Neural progenitor cell (in vitro differentiated cells): Measurements from ENCODE around the gene MED19. TPM values are rescaled to one million over a fixed set of nuclear protein-coding genes. Genes with fewer than 3 reads are reported as not detected.

Experiments
- DNase-seq: peaks from one replicate; pipeline ENCODE4 v3.0.0-alpha.2; 2016; ENCODE audit warnings: low spot score
- H2AFZ ChIP-seq: fragments of 200-600 bp; sonication (generic); replicated peaks from 2 replicates; pipeline ENCODE4 v1.6.1; 2016; ENCODE audit warnings: antibody characterized with exemption
- H3F3A ChIP-seq: fragments of 200-600 bp; sonication (generic); 2 replicates; pipeline ENCODE4 v1.6.1; 2016; ENCODE audit warnings: antibody characterized with exemption, low read depth
- H3K27ac ChIP-seq: fragments of 200-600 bp; sonication (generic); 2 replicates; pipeline ENCODE4 v1.5.1; 2016; ENCODE audit warnings: mild to moderate bottlenecking
- H3K27me3 ChIP-seq: fragments of 200-600 bp; sonication (generic); 2 replicates; pipeline ENCODE4 v1.6.1; 2016; ENCODE audit warnings: mild to moderate bottlenecking, moderate library complexity
- H3K36me3 ChIP-seq: fragments of 200-600 bp; sonication (generic); 2 replicates; pipeline ENCODE4 v1.5.1; 2016
- H3K4me1 ChIP-seq: fragments of 200-600 bp; sonication (generic); 2 replicates; pipeline ENCODE4 v1.6.1; 2016; ENCODE audit warnings: mixed run types
- H3K4me2 ChIP-seq: fragments of 200-600 bp; sonication (generic); 2 replicates; pipeline ENCODE4 v1.6.1; 2016
- H3K4me3 ChIP-seq: fragments of 200-600 bp; sonication (generic); 2 replicates; pipeline ENCODE4 v1.5.1; 2016
- H3K79me2 ChIP-seq: fragments of 200-600 bp; sonication (generic); 2 replicates; pipeline ENCODE4 v1.6.1; 2016; ENCODE audit warnings: low read depth
- H3K9ac ChIP-seq: fragments of 200-600 bp; sonication (generic); 2 replicates; pipeline ENCODE4 v1.6.1; 2016
- H3K9me3 ChIP-seq: fragments of 200-600 bp; sonication (generic); 2 replicates; pipeline ENCODE4 v1.5.1; 2016; ENCODE audit warnings: low read depth
- H4K20me1 ChIP-seq: fragments of 200-600 bp; sonication (generic); 2 replicates; pipeline ENCODE4 v1.6.1; 2016; ENCODE audit warnings: low read depth
- H3K27ac Mint-ChIP-seq: 3 replicates; pipeline ENCODE4 v1.8.0; 2021; ENCODE audit warnings: mixed read lengths
- H3K27me3 Mint-ChIP-seq: 2 replicates; pipeline ENCODE4 v1.8.0; 2022; ENCODE audit warnings: low read depth, mild to moderate bottlenecking, inconsistent platforms, moderate library complexity, mixed read lengths; ENCODE audit not compliant: insufficient read depth
- H3K36me3 Mint-ChIP-seq: 3 replicates; pipeline ENCODE4 v1.8.0; 2021; ENCODE audit warnings: mixed read lengths
- H3K4me1 Mint-ChIP-seq: 3 replicates; pipeline ENCODE4 v1.8.0; 2021; ENCODE audit warnings: mixed read lengths
- H3K4me3 Mint-ChIP-seq: 3 replicates; pipeline ENCODE4 v1.8.0; 2021; ENCODE audit warnings: mild to moderate bottlenecking, moderate library complexity, mixed read lengths
- H3K9me3 Mint-ChIP-seq: 3 replicates; pipeline ENCODE4 v1.8.0; 2020; ENCODE audit warnings: mixed read lengths
- EZH2 ChIP-seq: fragments of 200-600 bp; sonication (generic); IDR thresholded peaks from 2 replicates; pipeline ENCODE4 v1.6.1; 2017; ENCODE audit warnings: antibody characterized with exemption, mild to moderate bottlenecking, moderate library complexity
- EZH2phosphoT487 ChIP-seq: fragments of 200-600 bp; sonication (generic); IDR thresholded peaks from 2 replicates; pipeline ENCODE4 v1.6.1; 2017; ENCODE audit warnings: antibody characterized with exemption
- total RNA-seq: library from RNA; depleted of rRNA; stranded (reverse); fragments of >200 nt; gene quantifications from 2 replicates; pipeline ENCODE4 v1.2.3, GENCODE V29; 2015; ENCODE audit warnings: low replicate concordance
- TF ChIP-seq, protein P1 (sequence below): fragments of 200-600 bp; sonication (generic); IDR thresholded peaks from 2 replicates; pipeline ENCODE4 v1.5.1; 2017; ENCODE audit warnings: antibody characterized with exemption, mild to moderate bottlenecking

The MED19 gene
- total RNA-seq, 1 donor from 2014 or later, result 11.8 TPM

DNA sequence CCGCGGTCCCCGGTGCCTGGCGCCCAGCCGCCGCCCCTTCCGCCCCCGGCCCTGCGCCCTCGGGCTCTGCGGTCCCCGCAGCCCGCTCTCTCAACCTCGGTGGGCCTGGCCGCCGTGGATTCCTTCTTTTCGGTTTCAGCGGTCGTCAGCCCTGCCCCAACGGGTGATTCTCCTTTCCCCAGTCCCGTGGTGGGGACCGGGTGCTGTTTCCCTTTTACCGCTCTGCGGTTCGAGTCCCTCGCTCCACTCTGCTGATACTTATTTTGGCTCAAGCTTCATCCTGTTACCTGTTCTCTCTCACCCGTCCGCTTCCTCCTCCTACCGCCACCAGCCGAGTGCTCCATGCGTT lies 43.6 kb downstream of the MED19 start:
- peaks cover 11% of the 10 kb centered on the region for H3K36me3 Mint-ChIP-seq
- Histone ChIP-seq H3K9ac (peak overlapping the region; percentile 99), H3K4me1 (peaks cover 11% of the 10 kb centered on the region), H3F3A (peaks cover 24% of the 10 kb centered on the region), H4K20me1 (peaks cover 14% of the 10 kb centered on the region), H3K36me3 (no peaks in the 10 kb centered on the region), H3K79me2 (peaks cover 51% of the 10 kb centered on the region), H2AFZ (peak overlapping the region; percentile 38), H3K4me2 (peak overlapping the region; percentile 92), H3K9me3 (no peaks in the 10 kb centered on the region), H3K4me3 (peak overlapping the region; percentile 81), H3K27me3 (no peaks in the 10 kb centered on the region), H3K27ac (peak overlapping the region; percentile 99)
- peak overlapping the region; percentile 94 for H3K27ac Mint-ChIP-seq
- peaks cover 21% of the 10 kb centered on the region for H3K4me1 Mint-ChIP-seq
- H3K27me3 Mint-ChIP-seq, result peaks cover 15% of the 10 kb centered on the region
- H3K4me3 Mint-ChIP-seq, result peak overlapping the region; percentile 95
- no peak for DNase-seq
- no peaks in the 10 kb centered on the region for H3K9me3 Mint-ChIP-seq
- no peak for TF ChIP-seq EZH2phosphoT487

DNA sequence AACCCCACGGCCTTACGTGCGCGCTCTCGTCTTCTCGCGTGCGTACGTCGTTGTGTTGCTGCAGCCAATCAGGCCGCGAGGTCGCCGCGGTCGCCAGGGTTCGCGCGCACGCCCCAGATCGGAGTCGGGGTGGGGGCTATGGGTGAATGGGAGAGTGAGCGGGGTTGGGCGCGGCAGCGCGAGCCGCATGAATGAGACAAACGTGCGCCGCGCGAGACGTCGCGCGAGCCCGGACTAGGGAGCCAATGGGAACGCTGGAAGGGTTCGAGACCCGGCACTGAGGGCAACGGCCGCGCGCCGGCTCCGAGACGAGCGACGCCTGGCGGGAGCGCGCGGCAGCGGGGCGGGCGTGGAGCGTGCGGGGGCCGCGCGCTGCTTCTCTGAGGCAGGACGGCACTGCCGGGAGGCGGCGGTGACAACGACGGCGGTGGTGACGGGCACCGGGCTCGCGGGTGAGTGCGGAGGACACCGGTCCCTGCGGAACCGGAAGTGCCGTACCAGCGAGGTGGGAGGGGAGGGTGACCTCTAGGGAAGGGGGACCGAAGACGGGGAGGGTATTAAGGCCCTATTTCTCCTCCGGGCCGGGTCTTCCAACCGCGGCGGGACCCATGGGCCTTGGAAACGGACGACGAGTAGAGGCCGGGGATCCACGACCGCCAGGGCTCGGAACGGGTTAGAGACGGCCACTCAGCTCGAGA lies 44.1 kb downstream of the MED19 start, which contains the start of gene ZDHHC5:
Gene ZDHHC5, plus strand, starts transcription at position 379 of the 698 bp plus-strand sequence. CDS start 4,977 bp downstream, outside the sequence.
- peaks cover 12% of the 10 kb centered on the region for H4K20me1 ChIP-seq
- H3K4me3 Mint-ChIP-seq, result peak within 1 kb of the TSS; percentile 95
- no peaks in the 10 kb centered on the region for H3K9me3 ChIP-seq
- peaks cover 24% of the 10 kb centered on the region for H3F3A ChIP-seq
- DNase-seq, result peak; percentile 99
- H3K4me2 ChIP-seq, result peak within 1 kb of the TSS; percentile 97
- H3K4me3 ChIP-seq, result peak within 1 kb of the TSS; percentile 81
- H3K79me2 ChIP-seq, result peaks cover 46% of the 10 kb centered on the region
- peaks cover 21% of the 10 kb centered on the region for H3K4me1 Mint-ChIP-seq
- no peaks in the 10 kb centered on the region for H3K9me3 Mint-ChIP-seq
- peaks cover 11% of the 10 kb centered on the region for H3K4me1 ChIP-seq
- peak within 1 kb of the TSS; percentile 99 for H3K27ac ChIP-seq
- peaks cover 7% of the 10 kb centered on the region for H3K36me3 Mint-ChIP-seq
- H3K27ac Mint-ChIP-seq, result peak within 1 kb of the TSS; percentile 100
- H3K9ac ChIP-seq, result peak within 1 kb of the TSS; percentile 99
- H3K27me3 ChIP-seq, result no peaks in the 10 kb centered on the region
- H3K36me3 ChIP-seq, result no peaks in the 10 kb centered on the region
- H3K27me3 Mint-ChIP-seq, result peaks cover 15% of the 10 kb centered on the region
- no peak for TF ChIP-seq EZH2
- no peak for TF ChIP-seq EZH2phosphoT487
- TF ChIP-seq, protein P1, sequence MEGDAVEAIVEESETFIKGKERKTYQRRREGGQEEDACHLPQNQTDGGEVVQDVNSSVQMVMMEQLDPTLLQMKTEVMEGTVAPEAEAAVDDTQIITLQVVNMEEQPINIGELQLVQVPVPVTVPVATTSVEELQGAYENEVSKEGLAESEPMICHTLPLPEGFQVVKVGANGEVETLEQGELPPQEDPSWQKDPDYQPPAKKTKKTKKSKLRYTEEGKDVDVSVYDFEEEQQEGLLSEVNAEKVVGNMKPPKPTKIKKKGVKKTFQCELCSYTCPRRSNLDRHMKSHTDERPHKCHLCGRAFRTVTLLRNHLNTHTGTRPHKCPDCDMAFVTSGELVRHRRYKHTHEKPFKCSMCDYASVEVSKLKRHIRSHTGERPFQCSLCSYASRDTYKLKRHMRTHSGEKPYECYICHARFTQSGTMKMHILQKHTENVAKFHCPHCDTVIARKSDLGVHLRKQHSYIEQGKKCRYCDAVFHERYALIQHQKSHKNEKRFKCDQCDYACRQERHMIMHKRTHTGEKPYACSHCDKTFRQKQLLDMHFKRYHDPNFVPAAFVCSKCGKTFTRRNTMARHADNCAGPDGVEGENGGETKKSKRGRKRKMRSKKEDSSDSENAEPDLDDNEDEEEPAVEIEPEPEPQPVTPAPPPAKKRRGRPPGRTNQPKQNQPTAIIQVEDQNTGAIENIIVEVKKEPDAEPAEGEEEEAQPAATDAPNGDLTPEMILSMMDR, result peak; percentile 58
- peak within 1 kb of the TSS; percentile 95 for H2AFZ ChIP-seq

DNA sequence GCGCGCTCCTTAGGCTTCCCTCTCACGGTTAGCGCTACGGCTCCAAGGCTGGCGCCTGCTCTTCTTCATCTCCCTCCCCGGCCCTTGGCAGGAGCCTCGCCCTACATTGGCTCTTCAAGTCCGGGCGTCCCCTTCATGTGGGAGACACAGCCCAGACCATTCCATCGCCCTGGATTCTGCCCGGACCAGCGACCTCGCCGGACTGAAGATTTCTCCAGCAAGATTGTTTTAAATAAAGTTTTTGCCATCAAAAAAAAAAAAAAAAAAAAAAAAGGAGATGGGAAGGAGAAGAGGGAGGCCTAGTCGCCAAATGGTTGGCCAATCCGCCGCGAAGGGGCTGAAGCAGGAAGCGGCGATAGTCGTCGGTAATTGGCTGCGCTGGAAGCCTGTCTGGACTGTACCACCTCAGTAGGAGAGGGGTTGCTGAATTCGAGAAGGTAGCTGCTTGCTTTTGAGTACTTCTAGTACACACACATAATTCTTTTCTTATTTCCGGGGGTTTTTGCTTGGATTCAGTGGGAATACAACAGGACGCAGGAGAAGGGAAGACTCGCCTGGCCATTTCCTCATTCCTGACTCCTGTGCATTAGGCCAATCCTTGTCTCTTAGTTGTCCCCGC lies 44.8 kb downstream of the MED19 start:
- Mint-ChIP-seq H3K9me3 (no peaks in the 10 kb centered on the region), H3K36me3 (peaks cover 5% of the 10 kb centered on the region), H3K4me3 (peak overlapping the region; percentile 95), H3K27ac (peak overlapping the region; percentile 100), H3K4me1 (peaks cover 21% of the 10 kb centered on the region), H3K27me3 (peaks cover 15% of the 10 kb centered on the region)
- Histone ChIP-seq H3K36me3 (no peaks in the 10 kb centered on the region), H4K20me1 (peaks cover 8% of the 10 kb centered on the region), H2AFZ (peak overlapping the region; percentile 95), H3K4me2 (peak overlapping the region; percentile 97), H3K9ac (peak overlapping the region; percentile 99), H3K9me3 (no peaks in the 10 kb centered on the region), H3F3A (peaks cover 29% of the 10 kb centered on the region), H3K79me2 (peaks cover 39% of the 10 kb centered on the region), H3K4me3 (peak overlapping the region; percentile 81), H3K27me3 (no peaks in the 10 kb centered on the region), H3K27ac (peak overlapping the region; percentile 99), H3K4me1 (peaks cover 11% of the 10 kb centered on the region)
- TF ChIP-seq EZH2 (no peak), EZH2phosphoT487 (no peak)
- TF ChIP-seq, protein P1, result no peak
- DNase-seq, result peak; percentile 99
